OCI-LY3 (cell line): ENCODE measurements around the gene NELL1.

Experiments used
- H2AFZ ChIP-seq: fragments of 200-600, 300-600 bp; shearing (Covaris generic); 2 replicates; pipeline ENCODE4 v1.6.0; 2014; ENCODE audit warnings: antibody characterized with exemption, low read depth, low read length
- H3K27ac ChIP-seq: fragments of 200-600, 300-600 bp; sonication (generic); 2 replicates; pipeline ENCODE4 v1.5.1; 2014; ENCODE audit warnings: mild to moderate bottlenecking, low read length, moderate library complexity, mixed read lengths
- H3K27me3 ChIP-seq: fragments of 200-600, 300-600 bp; sonication (generic); 2 replicates; pipeline ENCODE4 v1.6.1; 2014; ENCODE audit warnings: low read depth, low read length, mixed read lengths
- H3K36me3 ChIP-seq: fragments of 200-600, 300-600 bp; sonication (generic); replicated peaks from 2 replicates; pipeline ENCODE3; 2014; ENCODE audit warnings: low read depth, low read length, mixed read lengths
- H3K4me1 ChIP-seq: fragments of 300-600, 200-600 bp; sonication (generic); 2 replicates; pipeline ENCODE4 v1.6.1; 2014; ENCODE audit warnings: low read length, mixed read lengths
- H3K4me2 ChIP-seq: fragments of 200-600, 300-600 bp; sonication (generic); 2 replicates; pipeline ENCODE4 v1.6.1; 2014; ENCODE audit warnings: low read length, mixed read lengths
- H3K4me3 ChIP-seq: fragments of 300-600, 200-600 bp; sonication (generic); 2 replicates; pipeline ENCODE4 v1.5.1; 2014; ENCODE audit warnings: antibody characterized with exemption, mild to moderate bottlenecking, low read length, moderate library complexity
- H3K79me2 ChIP-seq: fragments of 300-600, 200-600 bp; shearing (Covaris generic); 2 replicates; pipeline ENCODE4 v1.6.1; 2014; ENCODE audit warnings: mild to moderate bottlenecking, low read length, mixed read lengths
- H3K9ac ChIP-seq: fragments of 300-600, 200-600 bp; shearing (Covaris generic); 2 replicates; pipeline ENCODE4 v1.6.0; 2014; ENCODE audit warnings: mild to moderate bottlenecking, low read length, moderate library complexity
- H3K9me3 ChIP-seq: fragments of 200-600, 300-600 bp; shearing (Covaris generic); 2 replicates; pipeline ENCODE4 v1.6.1; 2014; ENCODE audit warnings: low read length, mixed read lengths; ENCODE audit not compliant: insufficient read depth
- H4K20me1 ChIP-seq: fragments of 200-600, 300-600 bp; sonication (generic); 2 replicates; pipeline ENCODE4 v1.6.1; 2016; ENCODE audit warnings: low read length, mixed read lengths; ENCODE audit not compliant: insufficient read depth
- EZH2phosphoT487 ChIP-seq: fragments of 200-600 bp; shearing (Covaris generic); IDR thresholded peaks from 2 replicates; pipeline ENCODE4 v1.6.1; 2018; ENCODE audit warnings: antibody characterized with exemption, mixed run types, low read depth
- TF ChIP-seq, protein P1 (sequence below): fragments of 200-600, 300-600 bp; sonication (generic); IDR thresholded peaks from 2 replicates; pipeline ENCODE4 v1.5.1; 2014; ENCODE audit warnings: antibody characterized with exemption, low read length, low read depth

Gene NELL1

DNA sequence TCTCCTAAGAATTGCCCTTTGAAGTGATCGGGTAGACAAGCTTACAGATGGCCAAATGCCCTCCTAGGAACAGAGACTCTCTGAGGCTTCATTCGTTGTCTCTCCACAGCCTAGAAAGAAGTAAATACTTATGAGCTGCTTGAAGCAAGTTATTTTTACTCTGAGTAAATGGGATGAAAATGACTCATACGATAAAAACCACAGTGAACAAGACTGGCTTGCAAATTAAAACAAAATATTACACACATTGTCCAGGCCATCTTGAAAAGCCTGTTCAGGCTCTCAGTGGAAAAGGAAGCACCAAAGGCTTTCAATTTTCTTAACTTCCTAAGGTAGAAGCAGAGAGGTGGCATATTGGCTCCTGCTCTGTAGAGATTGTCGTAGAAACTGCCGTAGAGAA is 294.2 kb downstream of the NELL1 start:
- TF ChIP-seq, protein P1, sequence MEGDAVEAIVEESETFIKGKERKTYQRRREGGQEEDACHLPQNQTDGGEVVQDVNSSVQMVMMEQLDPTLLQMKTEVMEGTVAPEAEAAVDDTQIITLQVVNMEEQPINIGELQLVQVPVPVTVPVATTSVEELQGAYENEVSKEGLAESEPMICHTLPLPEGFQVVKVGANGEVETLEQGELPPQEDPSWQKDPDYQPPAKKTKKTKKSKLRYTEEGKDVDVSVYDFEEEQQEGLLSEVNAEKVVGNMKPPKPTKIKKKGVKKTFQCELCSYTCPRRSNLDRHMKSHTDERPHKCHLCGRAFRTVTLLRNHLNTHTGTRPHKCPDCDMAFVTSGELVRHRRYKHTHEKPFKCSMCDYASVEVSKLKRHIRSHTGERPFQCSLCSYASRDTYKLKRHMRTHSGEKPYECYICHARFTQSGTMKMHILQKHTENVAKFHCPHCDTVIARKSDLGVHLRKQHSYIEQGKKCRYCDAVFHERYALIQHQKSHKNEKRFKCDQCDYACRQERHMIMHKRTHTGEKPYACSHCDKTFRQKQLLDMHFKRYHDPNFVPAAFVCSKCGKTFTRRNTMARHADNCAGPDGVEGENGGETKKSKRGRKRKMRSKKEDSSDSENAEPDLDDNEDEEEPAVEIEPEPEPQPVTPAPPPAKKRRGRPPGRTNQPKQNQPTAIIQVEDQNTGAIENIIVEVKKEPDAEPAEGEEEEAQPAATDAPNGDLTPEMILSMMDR: no peak
- TF ChIP-seq EZH2phosphoT487: no peak
- H3K4me1 ChIP-seq: no peaks in the 10 kb centered on the region
- no peaks in the 10 kb centered on the region for H4K20me1 ChIP-seq
- no peak overlapping the region for H3K4me3 ChIP-seq
- H3K9ac ChIP-seq: no peak overlapping the region
- H3K36me3 ChIP-seq: no peaks in the 10 kb centered on the region
- H2AFZ ChIP-seq: no peak overlapping the region
- no peaks in the 10 kb centered on the region for H3K79me2 ChIP-seq
- H3K4me2 ChIP-seq: no peak overlapping the region
- no peak overlapping the region for H3K27ac ChIP-seq
- no peaks in the 10 kb centered on the region for H3K9me3 ChIP-seq
- H3K27me3 ChIP-seq: no peaks in the 10 kb centered on the region

DNA sequence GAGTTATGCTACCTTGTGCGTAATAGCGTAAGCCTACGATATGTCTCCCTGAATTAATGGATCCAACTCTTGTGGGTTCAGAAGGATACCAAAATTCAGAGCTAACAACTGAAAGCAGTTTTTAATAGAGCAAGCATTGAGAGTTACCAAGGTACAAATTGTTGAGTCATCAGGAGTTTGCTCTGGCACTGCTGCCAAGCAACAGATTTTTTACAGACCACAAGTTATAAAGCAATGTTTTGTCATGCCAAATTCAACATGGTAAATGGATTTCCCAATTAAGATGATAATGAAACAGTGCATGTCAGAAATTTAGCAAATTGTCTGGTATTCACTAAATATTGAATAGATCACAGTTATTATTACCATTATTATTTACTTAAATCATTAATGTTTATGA is 295.6 kb downstream of the NELL1 start:
- H3K4me3 ChIP-seq: no peak overlapping the region
- H3K27ac ChIP-seq: no peak overlapping the region
- no peaks in the 10 kb centered on the region for H3K9me3 ChIP-seq
- H4K20me1 ChIP-seq: no peaks in the 10 kb centered on the region
- no peak overlapping the region for H3K9ac ChIP-seq
- H3K36me3 ChIP-seq: no peaks in the 10 kb centered on the region
- H2AFZ ChIP-seq: no peak overlapping the region
- no peaks in the 10 kb centered on the region for H3K27me3 ChIP-seq
- H3K79me2 ChIP-seq: no peaks in the 10 kb centered on the region
- TF ChIP-seq EZH2phosphoT487: no peak
- TF ChIP-seq, protein P1: no peak
- H3K4me1 ChIP-seq: no peaks in the 10 kb centered on the region
- H3K4me2 ChIP-seq: no peak overlapping the region

DNA sequence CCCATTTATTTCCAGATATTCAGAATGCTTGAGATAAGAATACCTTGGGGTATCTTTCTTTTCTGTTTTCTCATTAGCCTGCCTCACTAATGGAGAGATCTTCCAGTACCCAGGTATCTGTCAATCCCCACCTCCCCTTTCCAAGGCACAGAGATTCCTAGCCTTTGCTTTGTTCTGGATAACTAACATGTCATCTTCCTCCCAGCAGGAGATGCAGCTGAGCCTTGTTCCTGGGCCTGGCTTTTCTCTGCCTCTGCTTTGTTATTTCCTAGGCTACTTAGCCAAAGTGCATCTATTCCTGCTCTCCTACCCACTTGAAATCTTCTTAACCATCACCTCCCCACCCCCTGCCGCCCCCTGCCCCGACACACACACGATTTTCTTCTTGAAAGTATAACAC is 297.1 kb downstream of the NELL1 start:
- Histone ChIP-seq H3K4me1 (no peaks in the 10 kb centered on the region), H3K4me3 (no peak overlapping the region), H3K9me3 (no peaks in the 10 kb centered on the region), H3K4me2 (no peak overlapping the region), H3K27me3 (no peaks in the 10 kb centered on the region), H3K27ac (no peak overlapping the region), H2AFZ (no peak overlapping the region), H3K9ac (no peak overlapping the region), H4K20me1 (no peaks in the 10 kb centered on the region), H3K79me2 (no peaks in the 10 kb centered on the region), H3K36me3 (no peaks in the 10 kb centered on the region)
- TF ChIP-seq, protein P1: no peak
- TF ChIP-seq EZH2phosphoT487: no peak

DNA sequence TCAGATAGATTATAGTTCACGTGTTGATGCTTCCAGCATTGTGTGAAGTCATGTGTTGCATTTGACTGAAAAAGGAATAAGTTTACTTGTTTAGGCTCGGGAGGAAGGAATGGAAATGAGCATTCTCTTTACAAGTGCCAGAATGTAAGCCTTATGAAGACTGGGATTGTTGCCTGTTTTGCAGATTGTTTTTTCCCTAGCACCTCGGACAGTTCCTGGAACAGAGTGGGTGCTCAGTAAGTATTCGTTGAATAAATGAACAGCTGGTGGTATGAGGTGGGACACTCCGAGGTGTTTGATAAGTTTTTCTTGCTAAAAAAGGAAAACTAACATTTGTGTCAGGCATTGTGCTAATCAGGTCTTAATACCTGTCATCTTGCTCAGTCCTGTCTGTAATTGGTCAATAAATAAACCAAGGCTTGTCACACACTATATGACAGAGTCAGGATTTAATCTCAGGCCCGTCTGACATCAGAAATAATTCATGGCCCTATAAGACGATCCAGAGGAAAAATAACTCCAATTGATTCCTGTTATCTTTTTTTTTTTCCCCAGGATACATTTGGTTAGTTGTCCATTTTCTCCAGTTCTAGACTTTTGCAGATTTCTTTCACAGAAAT is 304.7 kb downstream of the NELL1 start:
- Histone ChIP-seq H3K79me2 (no peaks in the 10 kb centered on the region), H3K27me3 (no peaks in the 10 kb centered on the region), H3K4me3 (no peak overlapping the region), H3K27ac (no peak overlapping the region), H4K20me1 (no peaks in the 10 kb centered on the region), H3K36me3 (no peaks in the 10 kb centered on the region), H3K9ac (no peak overlapping the region), H3K4me1 (no peaks in the 10 kb centered on the region), H3K9me3 (no peaks in the 10 kb centered on the region), H3K4me2 (no peak overlapping the region), H2AFZ (no peak overlapping the region)
- TF ChIP-seq, protein P1: no peak
- no peak for TF ChIP-seq EZH2phosphoT487
